HCT116 (cell line): Measurements from ENCODE around the gene ENPP5. TPM values are rescaled to one million over a fixed set of nuclear protein-coding genes. Genes with fewer than 3 reads are reported as not detected.

Experiments used
- ATAC-seq: fragments of 200-7000 bp; cut with Tn5 transposase; 2 replicates; pipeline ENCODE4 v1.9.1; 2020; ENCODE audit warnings: mild to moderate bottlenecking, moderate library complexity
- BruUV-seq: library from RNA; stranded (reverse); fragments of 400-500 nt; replicated peaks from 2 replicates; lab custom pipeline; 2021; lab: Mats Ljungman, UMichigan
- CTCF ChIA-PET: fragments of 300-600 bp; sonication (Branson Sonifier 250); formaldehyde crosslinking; loops from one replicate; lab custom pipeline; 2021; ENCODE audit warnings: antibody characterized with exemption; lab: Charles Lee
- POLR2A ChIA-PET: fragments of 300-600, 350-600 bp; sonication (Branson Sonifier 250); formaldehyde crosslinking; loops from one replicate; lab custom pipeline; 2021; ENCODE audit warnings: antibody characterized with exemption; lab: Charles Lee
- RAD21 ChIA-PET, 2 experiments: fragments of 300-600 bp; sonication (Branson Sonifier 250); formaldehyde crosslinking; loops; one replicate each; lab custom pipeline; 2023; ENCODE audit warnings: low total read pairs in 2 of 2; ENCODE audit not compliant: uncharacterized antibody in 2 of 2, unreplicated experiment in 2 of 2, low non-redundant PET in 1 of 2; lab: Charles Lee
- DNase-seq: peaks from one replicate; pipeline ENCODE4 v3.0.0-alpha.2; 2010; ENCODE audit warnings: low read depth, low spot score
- H2AFZ ChIP-seq: fragments of 200-600 bp; shearing (Covaris generic), sonication (generic); 2 replicates; pipeline ENCODE4 v1.6.1; 2017; ENCODE audit warnings: low read depth, mixed run types, mixed read lengths, antibody characterized with exemption, low read length; ENCODE audit not compliant: poor library complexity, severe bottlenecking
- H3K27ac ChIP-seq: 2 replicates; pipeline ENCODE4 v1.5.1; 2012; ENCODE audit warnings: low read depth, low read length
- H3K27me3 ChIP-seq: fragments of 200-600 bp; sonication (generic); 2 replicates; pipeline ENCODE4 v1.6.1; 2016; ENCODE audit warnings: mixed run types, low read length, mixed read lengths; ENCODE audit not compliant: insufficient read depth
- H3K36me3 ChIP-seq, 2 experiments: fragments of 200-500 bp in 1 of 2; fragments of 200-600 bp in 1 of 2; sonication (Bioruptor generic) in 1 of 2; sonication (generic) in 1 of 2; 2 replicates each; pipeline versions ENCODE4 v1.5.1 to v1.6.1; 2014 to 2016; ENCODE audit warnings: low read length in 2 of 2, inconsistent platforms in 1 of 2, mixed read lengths in 1 of 2, mixed run types in 1 of 2; ENCODE audit not compliant: insufficient read depth in 2 of 2, control insufficient read depth in 1 of 2
- H3K4me1 ChIP-seq, 2 experiments: fragments of 200-600 bp in 1 of 2; sonication (generic) in 1 of 2; 2 replicates each; pipeline versions ENCODE4 v1.5.1 to v1.6.1; 2012 to 2017; ENCODE audit warnings: low read length in 2 of 2, inconsistent platforms in 1 of 2, mild to moderate bottlenecking in 1 of 2, mixed read lengths in 1 of 2, mixed run types in 1 of 2, moderate library complexity in 1 of 2; ENCODE audit not compliant: insufficient read depth in 2 of 2, control insufficient read depth in 1 of 2
- H3K4me2 ChIP-seq: fragments of 200-600 bp; sonication (generic); 2 replicates; pipeline ENCODE4 v1.6.1; 2017; ENCODE audit warnings: mixed run types, low read length, mixed read lengths
- H3K4me3 ChIP-seq, 2 experiments: fragments of 200-600 bp in 1 of 2; sonication (generic) in 1 of 2; replicated peaks in 1 of 2; 2 replicates each; pipeline ENCODE4 v1.5.1; 2011 to 2016; ENCODE audit warnings: low read length in 2 of 2, control low read depth in 1 of 2, low read depth in 1 of 2, mild to moderate bottlenecking in 1 of 2, mixed read lengths in 1 of 2, mixed run types in 1 of 2
- H3K79me2 ChIP-seq: fragments of 200-600 bp; sonication (generic); 2 replicates; pipeline ENCODE4 v1.6.1; 2017; ENCODE audit warnings: mild to moderate bottlenecking, mixed run types, low read length, moderate library complexity, mixed read lengths; ENCODE audit not compliant: insufficient read depth
- H3K9ac ChIP-seq: fragments of 200-600 bp; sonication (generic); 2 replicates; pipeline ENCODE4 v1.6.1; 2016; ENCODE audit warnings: low read length, mixed read lengths
- H3K9me2 ChIP-seq: fragments of 200-600 bp; sonication (generic), shearing (Covaris generic); 2 replicates; pipeline ENCODE4 v1.6.1; 2017; ENCODE audit warnings: mixed run types, mild to moderate bottlenecking, moderate library complexity; ENCODE audit not compliant: insufficient read depth
- H3K9me3 ChIP-seq, 2 experiments: fragments of 200-500 bp in 1 of 2; fragments of 200-600 bp in 1 of 2; sonication (Bioruptor generic) in 1 of 2; sonication (generic) in 1 of 2; 2 replicates each; pipeline ENCODE4 v1.6.1; 2014 to 2017; ENCODE audit warnings: low read length in 2 of 2, mixed read lengths in 2 of 2, inconsistent platforms in 1 of 2, low read depth in 1 of 2, mild to moderate bottlenecking in 1 of 2, mixed run types in 1 of 2, moderate library complexity in 1 of 2; ENCODE audit not compliant: control insufficient read depth in 1 of 2, insufficient read depth in 1 of 2
- H4K20me1 ChIP-seq: fragments of 200-600 bp; sonication (generic), shearing (Covaris generic); 2 replicates; pipeline ENCODE4 v1.6.1; 2017; ENCODE audit warnings: mixed run types, mild to moderate bottlenecking, moderate library complexity; ENCODE audit not compliant: insufficient read depth
- CBX3 ChIP-seq: IDR thresholded peaks from 2 replicates; pipeline ENCODE4 v1.6.1; 2012; ENCODE audit warnings: low read depth
- CEBPB ChIP-seq: IDR thresholded peaks from 2 replicates; pipeline ENCODE4 v1.6.1; 2012; ENCODE audit warnings: low read depth
- CTCF ChIP-seq, 3 experiments: fragments of 200-600 bp in 1 of 3; sonication (generic) in 1 of 3; IDR thresholded peaks in 2 of 3; conservative IDR thresholded peaks in 1 of 3; 2 replicates each; pipeline ENCODE4 v1.5.1; 2012 to 2017; ENCODE audit warnings: low read depth in 2 of 3, low read length in 2 of 3, antibody characterized with exemption in 1 of 3, borderline replicate concordance in 1 of 3, control low read depth in 1 of 3, mild to moderate bottlenecking in 1 of 3, mixed read lengths in 1 of 3, mixed run types in 1 of 3, moderate library complexity in 1 of 3; ENCODE audit not compliant: insufficient read depth in 1 of 3
- EGR1 ChIP-seq: IDR thresholded peaks from 2 replicates; pipeline ENCODE4 v1.6.1; 2012; ENCODE audit warnings: low read depth
- EZH2 ChIP-seq: fragments of 200-600 bp; sonication (generic); IDR thresholded peaks from 2 replicates; pipeline ENCODE4 v1.6.1; 2017; ENCODE audit warnings: antibody characterized with exemption, mixed run types
- EZH2phosphoT487 ChIP-seq: fragments of 200-600 bp; IDR thresholded peaks from 2 replicates; pipeline ENCODE4 v1.6.1; 2018; ENCODE audit warnings: antibody characterized with exemption, borderline replicate concordance
- FOSL1 ChIP-seq: IDR thresholded peaks from 2 replicates; pipeline ENCODE4 v1.6.1; 2012; ENCODE audit warnings: low read depth
- MAX ChIP-seq: IDR thresholded peaks from 2 replicates; pipeline ENCODE4 v1.6.1; 2012
- POLR2AphosphoS5 ChIP-seq: IDR thresholded peaks from 2 replicates; pipeline ENCODE4 v1.6.1; 2011; ENCODE audit warnings: mild to moderate bottlenecking, low read depth, low read length, moderate library complexity
- SP1 ChIP-seq: IDR thresholded peaks from 2 replicates; pipeline ENCODE4 v1.6.1; 2012; ENCODE audit warnings: low read depth
- YY1 ChIP-seq: IDR thresholded peaks from 2 replicates; pipeline ENCODE4 v1.6.1; 2011; ENCODE audit warnings: low read length, low read depth, moderate library complexity, mild to moderate bottlenecking; ENCODE audit not compliant: insufficient replicate concordance; ENCODE audit errors: extremely low read depth
- ZBTB33 ChIP-seq: IDR thresholded peaks from 2 replicates; pipeline ENCODE4 v1.6.1; 2011; ENCODE audit warnings: mild to moderate bottlenecking, low read length, moderate library complexity; ENCODE audit not compliant: insufficient replicate concordance; ENCODE audit errors: extremely low read depth
- ZFX ChIP-seq: fragments of 450-650 bp; IDR thresholded peaks from 2 replicates; pipeline ENCODE4 v1.6.1; 2017
- ZNF274 ChIP-seq: fragments of 200-500 bp; sonication (Bioruptor generic); IDR thresholded peaks from 2 replicates; pipeline ENCODE4 v1.6.1; 2014; ENCODE audit warnings: mild to moderate bottlenecking, low read depth, low read length, inconsistent platforms
- intact Hi-C: fragments of 100-400 bp; cut with micrococcal nuclease; formaldehyde crosslinking; loops from 2 replicates; pipeline ENCODE4 v1.10.0; 2022
- total RNA-seq: library from RNA; stranded (reverse); gene quantifications from one replicate; pipeline ENCODE4 v1.2.1, GENCODE V29; 2021; ENCODE audit not compliant: unreplicated experiment

Gene ENPP5
- total RNA-seq, 1 experiment from 2014 or later, result 4.5 TPM

GRCh38 chr6:46186583-46186982 is 15.8 kb upstream of the ENPP5 start:
- Histone ChIP-seq H3K27ac (no peak overlapping the region), H3K9me3 (no peaks in the 10 kb centered on the region), H3K9ac (no peak overlapping the region), H3K79me2 (no peaks in the 10 kb centered on the region), H3K4me3 (no peak overlapping the region), H4K20me1 (no peaks in the 10 kb centered on the region), H3K36me3 (no peaks in the 10 kb centered on the region), H3K4me1 (peaks cover 0 to 4% of the 10 kb centered on the region in 2 experiments; a peak in 3 of 4 replicates), H3K27me3 (no peaks in the 10 kb centered on the region), H3K4me2 (no peak overlapping the region), H3K9me2 (no peaks in the 10 kb centered on the region), H2AFZ (no peak overlapping the region)
- ATAC-seq, result no peak
- no peak for TF ChIP-seq CEBPB
- TF ChIP-seq ZFX, result no peak
- no peak for TF ChIP-seq CBX3
- no peak for TF ChIP-seq MAX
- no peak for TF ChIP-seq EGR1
- TF ChIP-seq SP1, result no peak
- TF ChIP-seq EZH2phosphoT487, result no peak
- TF ChIP-seq YY1, result no peak
- TF ChIP-seq FOSL1, result no peak
- TF ChIP-seq EZH2, result no peak
- no peak for TF ChIP-seq POLR2AphosphoS5
- no peak for TF ChIP-seq CTCF (IDR thresholded peaks at IDR 0.05 in 2 of 3, conservative IDR thresholded peaks at IDR 0.05 in 1 of 3; ENCODE audit: borderline replicate concordance in 1 of 3, insufficient read depth in 1 of 3, low read depth in 2 of 3, low read length in 2 of 3)
- no peak for TF ChIP-seq ZNF274
- TF ChIP-seq ZBTB33, result no peak
- ChIA-PET POLR2A (no interaction called here), RAD21 (no interaction called here), CTCF (interaction anchor here (0.9 kb wide), 1 partner anchor 264 kb away, joined by 3 read pairs; no protein-coding TSS in a partner anchor)
- intact Hi-C loops, result no loop called here
- no peak for DNase-seq
- no TSS peak for BruUV-seq
